ENCODE results near the gene SIVA1.

DNA sequence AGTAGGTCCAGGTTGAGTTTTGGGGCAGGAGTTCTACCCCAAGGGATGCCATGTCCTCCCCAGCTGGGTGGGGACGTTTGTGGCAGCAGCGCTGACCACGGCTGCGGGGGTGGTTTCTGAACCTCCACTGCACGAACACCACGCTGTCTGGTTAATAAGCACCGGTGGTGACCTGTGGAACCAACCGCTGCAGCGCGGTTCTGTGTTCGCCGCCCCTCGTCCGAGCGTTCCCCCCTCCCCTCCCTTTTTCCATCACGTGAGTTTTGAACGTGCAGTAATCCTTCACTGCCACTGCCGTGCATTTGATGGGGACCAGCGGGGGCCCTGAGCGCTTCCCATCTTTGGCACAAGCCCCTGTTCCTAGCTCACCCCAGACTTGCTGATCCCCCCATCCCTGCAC is 35.3 kb upstream of the SIVA1 start:
- TF ChIP-seq CTCF (IDR thresholded peaks at IDR 0.05) = no peak
- TF ChIP-seq POLR2A (IDR thresholded peaks at IDR 0.05) = no peak
